ENCODE results near the gene VEGFC.

- TF ChIP-seq CTCF (conservative IDR thresholded peaks at IDR 0.05; ENCODE audit: low read length) (no peak), EZH2phosphoT487 (IDR thresholded peaks at IDR 0.05; ENCODE audit: borderline replicate concordance) (no peak)
Observed at GRCh38 chr4:176753049-176753448, 39.7 kb downstream of the VEGFC start.
